HG02943 (cell line): ENCODE data around the gene REPS2.

Experiments
- ATAC-seq: cut with Tn5 transposase; IDR thresholded peaks from one replicate; pipeline ENCODE4 v1.9.1; 2021; ENCODE audit warnings: mild to moderate bottlenecking, low read depth, moderate library complexity; ENCODE audit not compliant: unreplicated experiment

REPS2 gene

DNA sequence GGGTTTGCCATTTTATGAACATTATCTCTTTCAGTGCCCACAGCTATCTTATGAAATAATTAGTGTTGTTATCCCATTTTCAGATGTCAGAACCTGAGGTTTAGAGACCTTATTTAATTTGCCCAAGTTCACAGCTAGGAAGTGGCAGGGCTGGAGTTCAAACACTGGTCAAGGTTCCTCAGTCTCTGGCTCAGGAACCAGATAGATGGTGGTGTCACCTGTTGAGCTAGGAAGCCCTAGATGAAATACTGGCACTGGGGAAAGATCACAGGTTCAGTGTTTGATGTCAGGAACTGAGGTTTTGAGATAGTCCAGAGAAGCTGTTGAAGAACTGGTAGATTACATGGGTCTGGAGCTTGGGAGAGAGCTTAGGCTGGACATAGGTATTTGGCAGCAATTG, 85.4 kb downstream of the REPS2 start:
- no peak for ATAC-seq

DNA sequence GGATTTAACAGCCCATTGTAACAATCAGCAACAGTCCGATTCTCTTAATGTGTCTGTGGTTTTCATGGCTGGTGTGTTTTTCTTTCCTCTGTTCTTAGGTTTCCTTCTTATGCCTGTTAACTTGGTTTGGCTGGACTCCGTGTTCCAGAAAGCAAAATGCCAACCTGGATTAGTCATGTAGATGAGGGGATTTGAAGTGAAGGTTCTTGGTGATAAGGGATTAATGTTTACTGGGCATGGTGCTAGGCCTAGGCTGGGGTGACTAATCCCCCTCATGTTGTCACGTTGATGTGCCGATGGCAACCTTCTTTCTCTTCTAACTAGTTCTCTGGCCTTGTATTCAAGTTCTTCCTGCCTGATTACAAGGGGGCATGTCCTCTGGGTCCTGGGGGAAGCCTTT, 85.9 kb downstream of the REPS2 start:
- no peak for ATAC-seq

DNA sequence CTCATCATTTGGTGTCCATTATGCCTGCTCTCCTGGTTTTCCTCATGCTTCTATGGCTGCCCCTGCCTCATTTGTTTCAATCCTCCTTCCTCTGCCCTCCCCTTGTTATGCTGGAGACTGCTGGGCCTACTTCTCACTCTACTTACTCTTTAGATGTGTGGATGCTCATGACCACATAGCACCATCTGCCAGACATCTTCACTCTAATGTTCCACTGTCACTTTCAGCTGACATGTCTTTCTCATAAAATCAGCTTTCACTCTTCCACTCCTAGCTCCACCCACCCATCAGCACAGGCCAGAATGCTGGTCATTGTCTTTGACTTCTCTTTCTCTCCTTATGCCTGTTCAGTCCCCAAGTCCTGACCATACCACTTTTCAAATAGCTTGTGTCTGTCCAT, 86.8 kb downstream of the REPS2 start:
- no peak for ATAC-seq

DNA sequence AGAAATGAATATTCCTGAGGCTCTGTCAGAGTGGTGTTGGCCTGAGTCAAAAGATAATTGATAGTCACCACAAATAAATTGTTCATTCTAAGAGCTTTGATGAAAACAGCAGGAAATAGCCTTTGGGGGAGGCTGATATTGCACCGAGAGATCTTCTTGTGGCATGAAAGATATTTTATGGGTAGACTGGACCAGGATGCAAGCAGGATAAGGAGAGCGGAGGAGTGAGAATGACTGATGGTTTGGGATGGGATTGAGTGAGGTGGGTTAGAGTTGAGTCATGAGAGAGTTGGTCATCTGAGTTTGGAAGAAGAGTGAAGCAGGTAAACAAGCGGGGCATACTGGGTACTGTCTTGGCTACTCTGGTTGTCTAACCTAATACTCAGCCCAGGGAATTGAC, 88.7 kb downstream of the REPS2 start:
- no peak for ATAC-seq

DNA sequence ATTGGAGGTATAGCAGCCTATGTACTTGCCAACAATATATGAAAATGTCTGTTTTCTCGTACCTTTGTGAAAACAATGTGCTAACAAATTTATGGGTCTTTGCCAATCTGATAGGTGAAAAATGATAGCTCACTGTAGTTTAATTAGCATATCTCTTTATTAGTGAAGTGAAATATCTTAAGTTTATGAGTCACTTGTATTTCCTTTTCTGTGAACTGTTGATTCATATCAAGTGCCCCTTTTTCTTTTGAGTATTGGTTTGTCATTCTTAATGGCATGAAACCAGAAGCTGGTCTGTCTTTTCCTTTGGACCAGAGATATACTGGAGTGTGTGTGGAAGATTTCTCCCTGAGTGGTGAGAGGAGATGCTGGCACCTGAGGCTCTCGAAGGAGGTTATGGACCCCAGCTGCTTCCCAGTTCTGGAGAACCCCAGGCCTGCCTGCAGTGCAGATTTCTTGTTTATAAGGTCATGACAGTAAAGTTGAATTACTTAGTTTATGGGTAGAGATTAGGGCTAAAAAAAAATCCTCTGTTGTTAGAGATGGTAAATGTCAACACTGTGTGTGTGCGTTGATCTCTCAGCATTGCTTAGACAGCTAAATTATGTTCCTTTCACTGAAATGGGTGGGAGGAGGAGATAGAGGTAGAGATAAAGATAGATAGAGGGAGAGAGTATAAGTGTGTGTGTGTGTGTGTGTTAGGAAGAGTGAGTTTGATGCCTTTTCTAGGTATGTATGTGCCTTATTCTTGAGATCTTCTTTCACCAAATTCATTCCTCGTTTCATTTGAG, 89.9 kb downstream of the REPS2 start:
- ATAC-seq = no peak

DNA sequence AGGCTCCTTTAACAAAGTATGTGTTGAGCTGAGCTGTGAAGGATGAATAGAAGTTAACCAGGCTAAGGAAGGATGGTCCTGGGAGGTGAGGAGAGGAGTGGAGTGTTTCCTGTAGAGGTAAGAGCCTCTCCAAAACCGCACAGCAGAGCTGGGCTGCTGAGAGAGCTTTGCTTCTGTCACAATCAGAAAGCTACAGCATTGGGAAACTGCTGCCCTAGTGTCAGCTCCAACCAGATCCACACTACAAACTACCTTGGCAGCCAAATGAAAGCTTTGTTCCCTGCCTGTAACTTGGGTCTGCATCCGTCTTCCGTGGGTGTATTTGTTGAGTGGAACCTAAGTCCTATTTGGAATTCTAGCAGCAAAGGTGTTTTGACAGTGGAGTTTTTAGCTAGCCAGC, 91.8 kb downstream of the REPS2 start:
- ATAC-seq = no peak

DNA sequence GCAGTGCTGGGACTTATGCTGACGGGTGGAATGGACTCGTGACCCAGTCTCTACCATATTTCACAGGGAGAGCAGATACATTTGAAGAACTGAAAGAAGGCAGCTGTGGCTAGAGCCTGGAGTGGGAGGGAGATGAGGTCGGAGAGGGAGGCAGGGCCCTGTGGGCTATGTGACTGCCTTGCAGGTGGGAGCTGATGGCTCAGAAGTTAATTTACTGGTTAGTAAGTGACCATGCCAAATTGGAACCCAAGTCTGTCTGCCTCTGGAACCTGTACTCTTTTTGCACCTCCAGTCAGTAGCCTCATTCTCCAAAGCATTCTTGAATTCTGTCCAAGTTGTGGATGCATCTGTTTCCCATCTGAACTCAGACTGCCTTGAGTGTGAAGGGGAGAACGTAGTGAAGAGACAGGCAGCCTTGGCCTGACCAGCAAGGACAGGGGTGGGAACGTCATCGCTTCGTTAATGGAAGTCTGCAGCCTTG, 92.3 kb downstream of the REPS2 start:
- no peak for ATAC-seq

DNA sequence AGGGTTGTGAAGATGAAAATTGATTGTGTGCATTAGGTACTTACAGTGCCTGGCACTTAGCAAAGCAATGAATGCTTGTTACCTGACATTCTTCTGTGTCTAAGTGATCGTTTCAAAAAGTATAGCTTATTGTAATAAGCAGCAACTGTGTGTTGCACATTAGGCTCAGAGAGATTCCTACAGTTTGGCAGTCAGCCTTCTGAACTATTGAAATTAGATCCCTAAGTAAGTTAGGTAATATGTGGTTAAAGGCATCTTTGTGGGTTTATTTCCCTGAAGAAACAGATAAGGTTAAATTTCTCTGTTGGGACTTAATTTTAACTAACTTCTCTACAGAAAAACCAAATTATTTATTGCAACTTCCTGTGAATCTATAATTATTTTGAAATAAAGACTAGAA, 93.4 kb downstream of the REPS2 start:
- no peak for ATAC-seq

DNA sequence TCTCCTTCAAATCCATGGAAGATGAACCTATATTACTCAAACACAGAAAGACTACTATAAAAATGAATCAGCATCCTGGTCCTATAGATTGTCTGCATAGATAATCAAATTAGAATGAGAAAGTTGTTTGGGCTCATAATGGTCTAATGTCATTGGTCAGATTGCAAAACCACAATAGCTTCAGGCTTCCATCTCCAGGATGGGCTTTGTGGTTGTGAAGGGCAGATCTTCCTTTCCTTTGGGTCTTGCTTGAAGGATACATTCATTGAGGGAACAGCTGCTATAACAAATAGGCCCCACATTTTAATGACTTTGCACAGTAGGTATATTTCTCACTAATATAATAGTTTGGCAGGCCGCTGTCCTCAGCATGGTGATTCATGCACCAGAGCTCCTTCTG, 94.3 kb downstream of the REPS2 start:
- ATAC-seq = no peak

DNA sequence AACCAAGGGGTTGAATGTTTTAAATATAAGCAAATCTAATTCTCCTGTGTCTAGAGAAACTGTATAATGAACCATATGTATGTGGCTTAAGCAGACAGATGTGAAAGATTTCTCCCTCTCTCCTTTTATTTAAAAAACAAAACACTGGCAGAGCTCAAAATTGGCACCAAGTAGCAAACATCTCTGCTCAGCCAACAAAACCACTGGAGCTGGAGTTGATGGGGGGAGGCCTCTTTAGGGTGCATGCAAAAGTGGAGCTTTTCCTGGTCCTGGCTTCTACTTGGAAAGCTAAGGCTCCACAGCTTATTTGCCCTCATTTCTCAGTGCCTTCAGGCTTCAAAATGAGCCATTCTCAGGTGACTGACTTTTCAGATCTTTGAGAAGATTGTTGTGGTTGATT, 95.6 kb downstream of the REPS2 start:
- no peak for ATAC-seq

DNA sequence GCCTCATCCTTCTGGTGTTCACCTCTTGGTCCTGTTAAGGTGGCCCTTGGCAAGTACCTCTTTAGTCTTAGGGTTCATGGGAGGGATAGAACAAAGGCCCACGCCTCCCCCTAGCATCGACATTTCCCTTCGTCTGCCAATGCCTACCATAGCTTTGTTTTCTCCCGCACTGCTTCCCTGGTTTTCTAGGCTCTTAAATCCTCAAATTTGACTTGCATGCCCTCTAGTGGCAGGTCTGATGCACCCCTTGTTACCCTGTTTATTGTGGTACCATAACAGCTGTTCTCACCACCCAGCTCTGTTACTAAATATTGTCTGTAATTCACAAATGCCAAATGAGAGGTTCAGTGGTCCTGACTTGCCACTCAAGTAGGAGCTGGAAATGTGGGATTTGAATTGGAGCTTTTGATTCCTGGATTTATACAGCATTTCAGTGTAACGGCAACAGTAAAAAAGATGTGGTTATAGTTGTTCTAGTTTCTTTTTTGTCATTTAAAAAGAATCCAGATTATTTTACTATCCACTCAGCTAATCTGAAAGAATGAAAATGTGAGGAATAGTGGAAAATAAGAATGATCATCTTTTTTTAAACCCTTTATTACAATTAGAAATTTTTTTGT, 100.1 kb downstream of the REPS2 start:
- no peak for ATAC-seq

DNA sequence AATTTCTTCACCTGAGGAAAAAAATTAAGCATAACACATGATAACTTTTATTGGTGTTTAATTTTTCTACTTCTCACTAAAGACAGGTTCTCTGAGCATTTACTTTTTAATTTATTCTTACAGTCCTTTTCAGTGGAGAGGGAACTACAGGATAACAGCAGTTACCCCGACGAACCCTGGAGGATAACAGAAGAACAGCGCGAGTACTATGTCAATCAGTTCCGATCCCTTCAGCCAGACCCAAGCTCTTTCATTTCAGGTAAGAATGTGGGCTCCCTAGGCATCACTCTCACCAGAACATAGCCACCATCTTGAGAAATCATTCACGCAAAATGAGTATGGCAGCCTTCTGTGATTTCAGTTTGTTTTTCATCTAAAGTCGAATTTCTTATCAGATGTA, 100.8 kb downstream of the REPS2 start:
- ATAC-seq = no peak

DNA sequence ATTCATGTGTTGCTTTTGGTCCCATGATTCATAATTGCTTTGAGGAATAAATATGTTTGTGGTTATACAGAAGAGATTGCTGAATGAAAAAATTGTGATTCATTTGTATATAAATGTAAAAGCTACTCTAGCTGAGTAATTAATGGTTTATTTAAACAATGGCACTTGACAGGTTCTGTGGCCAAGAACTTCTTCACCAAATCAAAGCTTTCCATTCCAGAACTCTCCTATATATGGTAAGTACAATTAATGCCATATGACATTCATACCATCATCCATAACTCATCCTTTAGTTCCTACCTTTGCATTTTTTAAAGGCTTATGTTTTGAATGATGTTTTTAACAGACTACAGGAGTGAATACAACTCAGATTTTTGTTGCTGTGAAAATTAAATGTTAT, 105.8 kb downstream of the REPS2 start:
- ATAC-seq = no peak

DNA sequence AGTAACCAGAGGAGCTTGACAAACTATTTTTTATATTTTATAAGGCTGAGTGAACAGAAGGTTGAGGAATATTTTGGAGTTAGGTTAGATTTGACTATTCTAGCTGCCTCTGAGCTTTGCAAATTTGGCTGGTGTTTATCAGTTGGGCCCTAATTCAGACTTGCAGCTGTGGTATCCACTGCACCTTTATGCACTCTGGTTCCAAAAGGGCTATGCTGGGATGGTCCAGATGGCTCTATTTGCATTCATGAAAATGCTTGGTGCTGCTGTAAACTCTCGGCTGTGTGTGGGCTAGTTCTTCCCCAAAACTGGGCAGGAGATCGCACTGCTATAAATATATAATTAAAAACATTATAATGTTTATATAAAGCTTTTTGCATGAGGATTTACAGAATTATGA, 106.3 kb downstream of the REPS2 start:
- ATAC-seq = no peak

DNA sequence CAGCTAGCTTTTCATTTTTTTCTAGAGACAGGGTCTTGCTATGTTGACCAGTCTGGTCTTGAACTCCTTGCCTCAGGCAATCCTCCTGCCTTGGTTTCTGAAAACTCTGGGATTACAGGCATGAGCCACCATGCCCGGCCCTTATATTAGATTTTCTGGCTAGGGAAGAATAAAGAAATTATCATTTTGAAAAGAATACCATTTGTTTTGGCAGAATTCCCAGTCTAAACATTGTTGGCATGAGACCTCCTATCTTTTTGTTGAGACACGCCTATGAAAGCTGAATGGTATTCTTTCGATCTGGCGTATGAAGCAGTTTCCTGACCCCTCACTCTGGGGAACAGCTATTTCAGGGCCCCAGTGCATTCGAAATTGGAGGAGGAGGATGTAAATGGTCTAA, 107.0 kb downstream of the REPS2 start:
- no peak for ATAC-seq

DNA sequence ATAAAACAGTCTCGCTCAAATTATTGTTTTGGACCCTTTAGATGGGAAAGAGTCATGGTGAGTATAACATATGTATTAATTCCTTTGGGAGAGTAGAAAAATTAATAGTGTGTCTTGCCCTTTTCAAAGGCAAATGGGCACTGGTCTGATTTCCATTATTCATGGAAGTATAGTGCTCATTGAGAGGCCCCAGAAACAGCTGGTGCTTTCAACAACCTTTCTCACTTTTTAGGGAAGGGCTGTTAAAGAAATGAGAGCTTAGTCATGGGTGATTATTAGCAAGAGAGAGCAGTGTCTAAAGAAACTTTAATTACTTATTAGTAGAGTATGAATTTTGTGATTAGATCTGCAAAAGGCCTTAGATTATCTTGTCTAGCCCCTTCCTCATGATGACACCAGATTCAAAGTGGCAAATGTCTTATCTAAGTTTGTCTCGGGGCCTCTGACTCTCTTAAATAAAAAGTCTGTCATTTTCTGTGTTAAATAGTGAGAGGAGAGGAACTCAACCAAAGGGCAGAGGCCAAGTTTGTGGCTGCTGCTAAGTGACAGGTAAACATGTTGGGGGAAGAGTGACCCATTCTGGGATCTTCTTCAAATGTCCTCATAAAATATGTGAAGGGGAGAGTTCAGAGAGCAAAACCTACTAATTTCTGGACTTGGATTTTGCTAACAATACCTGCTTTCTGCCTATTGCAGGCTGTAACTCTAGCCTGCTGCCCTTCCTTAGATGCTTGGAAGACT, 110.6 kb downstream of the REPS2 start:
- no peak for ATAC-seq

DNA sequence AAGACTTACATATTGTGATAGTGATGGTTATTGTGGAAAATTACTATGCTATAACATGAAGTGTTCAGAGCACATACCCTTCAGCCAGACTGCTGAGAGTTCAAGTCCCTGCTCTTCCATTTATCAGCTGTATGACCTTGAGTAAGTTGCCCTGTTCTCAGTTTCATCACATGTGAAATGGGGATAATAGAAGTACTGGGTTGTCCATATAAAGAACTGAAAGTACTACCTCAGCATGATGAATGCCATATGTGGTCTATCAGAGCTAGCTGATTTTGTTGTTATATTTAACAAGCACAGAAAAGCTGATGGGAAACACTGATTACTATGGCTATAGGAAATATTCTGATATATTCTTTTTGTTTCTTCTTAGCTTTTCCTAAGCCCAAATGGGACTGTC, 115.6 kb downstream of the REPS2 start:
- ATAC-seq = no peak

DNA sequence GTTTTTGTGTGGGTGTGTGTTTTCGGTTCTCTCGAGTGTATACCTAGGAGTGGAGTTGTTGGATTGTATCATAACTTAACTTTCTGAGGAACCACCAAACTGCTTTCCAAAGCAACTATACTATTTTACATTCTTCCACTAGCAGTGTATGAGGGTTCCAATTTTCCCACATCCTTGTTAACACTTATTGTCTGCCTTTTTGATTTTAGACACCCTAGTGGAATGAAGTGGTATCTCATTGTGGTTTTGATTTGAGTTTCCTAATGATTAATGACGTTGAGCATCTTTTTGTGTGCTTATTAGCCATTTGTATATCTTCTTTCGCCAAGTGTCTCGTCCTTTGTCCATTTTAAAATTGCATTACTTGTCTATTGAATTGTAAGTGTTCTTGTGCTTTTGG, 118.6 kb downstream of the REPS2 start:
- ATAC-seq = no peak

DNA sequence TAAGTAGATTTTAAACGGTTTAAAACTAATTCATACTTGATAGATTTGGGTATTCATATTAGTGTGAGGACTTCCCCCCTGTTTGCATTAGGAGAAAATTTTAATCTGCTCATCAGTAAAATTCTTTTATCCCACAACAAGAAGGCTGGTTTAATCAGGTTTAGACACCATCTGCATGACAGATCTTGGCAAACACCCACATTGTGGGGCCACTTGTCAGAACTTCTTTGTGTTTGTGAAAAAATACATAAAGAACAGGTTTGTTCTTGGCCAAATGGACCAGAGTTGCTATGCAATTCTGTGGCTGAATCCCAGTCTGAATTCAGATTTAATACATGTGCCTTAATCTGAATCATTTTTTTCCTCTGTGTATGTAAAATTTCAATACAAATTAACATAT, 121.1 kb downstream of the REPS2 start:
- ATAC-seq = no peak

DNA sequence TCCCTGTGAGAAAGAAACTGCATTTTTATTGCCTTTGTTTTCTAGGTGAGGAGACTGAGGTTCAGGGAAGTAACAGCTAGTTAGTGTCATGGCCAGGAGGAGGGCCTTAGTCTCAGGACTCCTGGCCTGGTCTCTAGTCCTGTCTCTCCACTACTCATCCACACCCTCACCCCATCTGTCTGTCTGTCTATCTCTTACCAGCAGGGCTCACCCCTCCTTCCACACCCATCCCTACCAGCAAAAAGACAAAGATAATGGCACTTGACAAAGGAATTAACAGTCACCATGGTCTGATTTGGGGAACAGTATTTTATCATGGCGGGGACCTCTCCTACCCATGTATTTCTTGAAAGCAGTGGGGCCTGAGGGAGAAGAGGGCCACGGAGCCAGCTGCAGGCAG, 125.8 kb downstream of the REPS2 start:
- no peak for ATAC-seq

DNA sequence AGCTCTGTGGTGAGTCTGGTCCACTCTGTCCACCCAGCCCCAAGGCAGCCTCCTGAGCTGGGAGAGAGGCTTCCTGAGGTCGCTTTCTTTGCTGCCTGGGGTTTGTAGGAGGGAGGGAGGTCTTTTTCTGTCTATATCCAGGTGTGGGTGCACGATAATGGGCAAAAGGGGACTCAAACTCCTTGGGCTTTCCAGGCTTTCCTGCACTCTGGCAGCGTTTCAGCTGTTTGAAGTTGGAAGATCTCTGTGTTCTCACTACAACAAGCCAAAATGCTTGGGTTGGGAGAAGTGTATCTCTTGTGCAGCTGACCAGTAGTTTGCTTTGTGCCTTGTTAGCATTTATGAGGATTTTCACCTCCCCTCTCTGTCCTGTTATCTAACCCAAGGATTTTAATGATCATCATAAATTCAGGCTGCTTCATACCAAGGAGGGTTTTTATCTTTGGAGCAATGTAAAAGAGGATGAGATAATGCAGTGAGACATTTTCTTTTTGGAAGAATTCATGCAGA, 126.3 kb downstream of the REPS2 start:
- no peak for ATAC-seq
